WI38 (cell line): ENCODE measurements around the gene UBE2Q2.

Experiments used
- H3K4me3 ChIP-seq: 2 replicates; pipeline ENCODE4 v1.5.1; 2011; ENCODE audit warnings: low read depth, mild to moderate bottlenecking, control low read depth, low read length
- CTCF ChIP-seq: IDR thresholded peaks from 2 replicates; pipeline ENCODE4 v1.5.1; 2012; ENCODE audit warnings: low read depth, mild to moderate bottlenecking, control low read depth, low read length

The UBE2Q2 gene

GRCh38 chr15:75820206-75820605 is 23.0 kb upstream of the UBE2Q2 start:
- no peak overlapping the region for H3K4me3 ChIP-seq
- no peak for TF ChIP-seq CTCF

- H3K4me3 ChIP-seq: no peak overlapping the region
- TF ChIP-seq CTCF: no peak
These were observed 21.4 kb upstream of the UBE2Q2 start for GRCh38 chr15:75821786-75822345.

- H3K4me3 ChIP-seq: no peak overlapping the region
- no peak for TF ChIP-seq CTCF
These were observed 20.5 kb upstream of the UBE2Q2 start for GRCh38 chr15:75822685-75823278.

GRCh38 chr15:75823860-75824613 is 19.2 kb upstream of the UBE2Q2 start:
- no peak overlapping the region for H3K4me3 ChIP-seq
- no peak for TF ChIP-seq CTCF

GRCh38 chr15:75827691-75828090 is 15.6 kb upstream of the UBE2Q2 start:
- TF ChIP-seq CTCF: no peak
- no peak overlapping the region for H3K4me3 ChIP-seq

- TF ChIP-seq CTCF: no peak
- no peak overlapping the region for H3K4me3 ChIP-seq
These were observed 14.8 kb upstream of the UBE2Q2 start for GRCh38 chr15:75828429-75828828.

- TF ChIP-seq CTCF: no peak
- no peak overlapping the region for H3K4me3 ChIP-seq
These were observed 12.1 kb upstream of the UBE2Q2 start for GRCh38 chr15:75830910-75831805.
